T47D (cell line): Measurements from ENCODE around the gene PPARGC1A.

Experiments
- DNase-seq, 2 experiments: peaks; one replicate each; pipeline versions ENCODE4 v3.0.0 to v3.0.0-alpha.2; 2011 to 2012; ENCODE audit warnings: low read depth in 1 of 2, low spot score in 1 of 2
- JUND ChIP-seq: IDR thresholded peaks from 2 replicates; pipeline ENCODE4 v1.6.1; 2012; ENCODE audit warnings: low read depth
- in situ Hi-C: cut with HindIII; loops from 2 replicates; pipeline ENCODE4 v1.10.0; 2016; ENCODE audit warnings: low sequenced_read_pairs, low pct_unique_long_range_greater_than_20kb

The PPARGC1A gene

DNA sequence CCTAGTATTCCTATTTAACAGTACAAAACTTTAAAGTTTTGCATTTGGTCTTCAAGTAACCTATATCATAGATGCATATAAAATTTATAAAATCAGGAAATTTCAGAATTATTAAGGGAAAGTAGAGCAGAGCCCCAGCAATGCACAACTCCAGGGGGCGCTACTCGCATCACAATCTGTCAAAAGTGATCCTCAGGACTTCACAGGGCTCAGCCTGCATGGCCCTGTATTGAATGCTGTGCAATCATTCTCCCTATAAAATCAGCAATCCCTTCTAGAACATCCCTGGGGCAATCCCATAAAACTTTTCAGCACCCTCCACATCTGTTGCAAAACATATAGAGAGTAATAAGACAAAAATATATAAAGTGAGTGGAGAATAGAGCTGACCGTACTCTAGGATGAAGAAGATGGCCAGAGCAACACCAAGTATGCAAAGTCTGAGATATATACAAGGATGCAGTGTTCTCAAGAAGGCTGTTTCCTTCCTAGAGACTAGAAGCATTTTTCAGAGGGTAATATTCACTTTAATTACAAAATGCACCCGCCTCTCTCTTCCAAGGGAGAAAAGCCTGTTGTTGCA, 12.5 kb upstream of the PPARGC1A start:
- in situ Hi-C loops, result no loop called here
- DNase-seq, result no peak
- no peak for TF ChIP-seq JUND

DNA sequence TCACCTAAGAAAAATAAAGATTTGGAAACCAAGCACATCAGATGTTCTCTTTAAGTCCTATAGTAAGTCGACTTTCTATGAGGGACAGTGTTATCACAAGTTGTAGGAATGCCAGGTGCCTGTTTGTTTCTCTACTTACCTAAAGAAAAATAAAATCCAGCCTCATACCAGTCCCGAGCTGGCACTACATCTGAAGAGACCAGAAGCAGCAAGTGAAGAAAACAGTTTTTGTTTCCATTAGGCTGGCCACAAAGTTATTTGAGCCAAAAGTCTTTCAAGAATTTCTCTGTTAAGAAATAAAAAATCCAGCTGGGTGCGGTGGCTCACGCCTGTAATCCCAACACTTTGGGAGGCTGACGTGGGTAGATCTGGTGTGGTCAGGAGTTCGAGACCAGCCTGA, 10.8 kb upstream of the PPARGC1A start:
- DNase-seq, result no peak
- TF ChIP-seq JUND, result no peak
- in situ Hi-C loops, result no loop called here

DNA sequence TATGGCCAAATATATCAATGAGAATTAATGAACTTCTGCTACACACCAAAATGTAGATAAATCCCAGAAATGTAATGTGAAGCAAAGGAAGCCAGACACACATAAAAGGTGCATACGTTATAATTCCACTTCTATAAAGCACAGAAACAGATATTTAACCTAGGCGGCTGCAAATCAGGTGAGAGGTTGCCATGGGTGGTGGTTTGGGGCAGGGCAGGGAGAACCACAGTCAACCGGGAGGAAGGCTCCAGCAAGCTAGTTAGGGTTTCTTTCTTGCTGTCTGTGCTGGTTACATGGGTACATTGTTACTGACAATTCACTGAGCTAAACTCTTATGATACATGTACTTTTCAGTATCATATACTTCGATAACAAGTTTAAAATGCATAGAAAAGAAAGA, 9.7 kb upstream of the PPARGC1A start:
- no peak for TF ChIP-seq JUND
- in situ Hi-C loops, result no loop called here
- DNase-seq, result no peak

DNA sequence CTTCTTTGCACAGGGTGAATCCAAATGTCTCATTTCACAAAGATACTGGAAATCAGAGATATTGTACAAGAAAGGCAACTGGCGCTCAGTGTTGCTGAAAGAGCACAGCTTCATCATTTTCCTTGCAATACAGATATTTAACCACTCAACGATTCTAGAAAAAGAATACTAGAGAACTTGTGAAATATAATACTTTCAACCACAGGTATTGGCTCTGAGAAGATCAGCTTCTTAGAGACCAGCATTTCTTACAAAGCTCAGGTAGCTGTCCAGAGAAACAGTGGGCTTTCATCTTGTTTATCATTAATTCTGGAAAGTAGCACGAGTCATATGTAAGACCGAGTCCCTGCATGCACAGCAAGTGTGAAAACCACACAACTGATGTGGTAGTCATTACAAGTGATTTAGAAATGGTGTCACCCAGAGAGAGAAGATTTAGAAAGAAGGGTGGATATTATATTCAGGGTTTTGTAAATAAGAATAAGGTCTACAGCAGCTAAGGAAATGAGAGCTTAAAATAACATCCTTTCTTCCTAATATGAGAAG, 7.8 kb upstream of the PPARGC1A start:
- no peak for DNase-seq
- TF ChIP-seq JUND, result no peak
- in situ Hi-C loops, result no loop called here

DNA sequence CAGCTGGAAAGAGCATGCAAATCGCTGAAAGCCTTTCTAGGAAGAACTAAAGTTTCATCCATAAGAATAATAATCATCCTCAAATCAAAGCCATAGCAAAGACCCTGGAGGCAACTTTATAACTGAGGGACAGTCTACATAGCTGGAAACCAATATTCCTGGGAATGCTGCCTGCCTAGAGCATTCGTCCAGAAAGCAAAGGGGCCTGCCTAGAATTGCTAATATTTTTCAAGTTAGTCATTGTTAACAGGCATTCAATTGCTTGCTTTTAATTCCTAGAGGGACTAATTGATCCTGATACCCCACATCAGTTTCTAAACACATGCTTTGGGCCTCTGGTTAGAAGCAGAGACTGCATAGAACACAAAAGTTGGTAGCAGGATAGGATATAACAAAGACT, 4.2 kb upstream of the PPARGC1A start:
- TF ChIP-seq JUND, result no peak
- in situ Hi-C loops, result no loop called here
- no peak for DNase-seq

DNA sequence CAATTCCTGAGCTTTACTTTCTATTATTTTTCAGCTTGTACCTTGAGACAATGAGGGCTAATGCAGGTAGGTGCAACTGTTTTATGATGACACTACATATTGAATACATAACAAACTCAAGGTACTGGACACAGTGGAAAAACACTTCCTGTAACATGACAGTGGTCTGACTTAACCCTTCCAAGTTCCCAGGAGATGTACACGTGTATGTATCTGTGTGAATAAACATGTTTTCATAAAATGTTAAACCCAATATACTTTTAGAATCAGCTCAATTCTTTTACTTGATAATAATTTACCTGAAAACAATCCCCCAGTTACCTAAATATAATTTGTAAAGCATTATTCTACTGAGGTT, 1.2 kb upstream of the PPARGC1A start:
- no peak for TF ChIP-seq JUND
- DNase-seq, result no peak
- in situ Hi-C loops, result no loop called here

DNA sequence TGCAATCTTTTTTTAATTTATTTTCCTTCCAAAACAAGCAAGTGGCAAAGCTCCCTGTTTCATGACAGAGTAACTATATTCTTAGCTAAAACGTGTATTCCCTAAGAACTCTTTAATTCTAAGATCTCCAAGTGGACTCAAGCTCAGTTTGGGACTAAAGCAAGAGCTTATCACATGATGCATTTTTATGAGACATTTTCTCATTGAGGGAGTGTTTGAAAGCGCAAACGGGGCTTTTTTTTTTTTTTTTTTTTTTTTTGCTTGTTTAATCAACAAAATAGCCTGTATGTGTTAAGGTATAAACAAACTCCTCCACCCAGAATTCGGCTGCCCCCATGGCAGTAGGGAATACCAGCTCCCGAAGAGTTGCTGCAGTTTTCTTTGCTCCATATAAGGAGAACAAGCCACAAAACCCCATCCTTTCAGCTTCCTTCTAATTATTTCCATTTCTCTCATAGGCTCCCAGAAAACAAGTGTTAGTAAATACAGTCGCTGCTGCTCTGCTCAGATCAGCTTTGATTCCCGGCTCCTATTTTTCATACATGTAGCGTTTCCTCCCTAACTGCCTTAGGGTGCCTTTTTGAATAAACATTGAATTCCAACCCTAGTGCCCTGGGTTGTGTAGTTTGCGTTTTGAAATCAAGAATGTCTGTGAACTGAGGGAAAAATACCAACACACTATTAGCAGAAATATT, 669 bp upstream of the PPARGC1A start:
- peak in 1 of 2 experiments; percentile 14 for DNase-seq
- TF ChIP-seq JUND, result no peak
- in situ Hi-C loops, result no loop called here

DNA sequence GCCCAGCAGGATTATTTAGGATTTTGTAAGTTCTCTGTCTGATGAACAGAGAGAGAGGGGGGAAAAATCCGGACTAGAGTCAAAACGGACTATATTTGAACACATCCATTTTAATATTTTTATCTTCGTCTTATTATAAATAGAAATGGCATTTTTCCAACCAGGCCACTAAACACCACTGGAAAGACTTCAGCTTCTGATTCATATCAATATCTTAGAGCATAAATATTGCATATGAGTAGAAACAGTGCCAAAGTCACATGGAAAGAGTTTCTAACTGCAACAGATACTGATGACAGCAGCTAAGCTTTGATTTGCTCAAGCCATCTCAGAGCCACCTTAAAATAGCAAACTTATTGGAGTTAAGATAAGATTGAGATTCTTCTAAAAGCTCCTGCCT, 456 bp downstream of the PPARGC1A start:
- no peak for DNase-seq
- no peak for TF ChIP-seq JUND
- in situ Hi-C loops, result no loop called here

DNA sequence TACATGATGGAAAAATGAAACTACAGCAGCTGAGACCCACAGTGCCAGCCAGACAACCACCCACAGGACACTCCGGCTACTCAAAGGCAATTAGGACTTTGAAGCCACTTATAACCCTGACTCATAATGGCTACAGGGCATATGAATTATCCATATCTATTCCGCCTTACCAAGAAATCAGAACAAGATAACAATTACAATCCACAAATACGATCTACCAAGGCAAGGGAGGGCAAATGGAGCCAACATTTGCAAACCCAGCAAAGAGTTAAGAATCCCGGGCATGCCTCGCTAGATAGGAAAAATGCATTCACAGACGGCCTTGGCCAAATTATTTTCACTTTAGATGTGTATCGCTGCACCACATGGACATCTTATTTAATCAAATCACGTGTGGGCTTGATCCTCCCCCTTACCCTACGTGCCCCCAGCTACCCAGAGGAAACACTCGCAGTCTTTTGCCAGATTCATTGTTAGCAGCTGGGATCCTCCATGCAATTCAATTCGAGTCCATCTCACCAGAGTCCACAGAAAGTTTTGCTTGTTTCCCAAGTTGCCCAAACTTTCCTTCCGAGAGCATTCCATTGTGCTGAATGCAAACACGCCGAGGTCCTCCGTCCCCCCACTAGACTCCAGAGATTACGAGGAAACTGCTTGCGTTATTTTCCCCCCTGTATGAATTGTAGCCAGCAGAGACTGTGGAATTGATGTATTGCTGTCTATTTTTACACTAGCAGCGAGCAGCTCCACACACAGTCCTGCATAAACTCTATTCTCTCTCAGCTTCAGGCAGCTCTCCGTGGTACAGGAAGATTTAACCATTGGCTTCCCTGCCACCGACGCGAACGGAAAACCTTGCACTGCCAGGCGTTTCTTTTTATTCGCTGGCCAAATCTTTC, 1.2 kb downstream of the PPARGC1A start:
- TF ChIP-seq JUND, result no peak
- in situ Hi-C loops, result no loop called here
- DNase-seq, result peak in 1 of 2 experiments; percentile 24

DNA sequence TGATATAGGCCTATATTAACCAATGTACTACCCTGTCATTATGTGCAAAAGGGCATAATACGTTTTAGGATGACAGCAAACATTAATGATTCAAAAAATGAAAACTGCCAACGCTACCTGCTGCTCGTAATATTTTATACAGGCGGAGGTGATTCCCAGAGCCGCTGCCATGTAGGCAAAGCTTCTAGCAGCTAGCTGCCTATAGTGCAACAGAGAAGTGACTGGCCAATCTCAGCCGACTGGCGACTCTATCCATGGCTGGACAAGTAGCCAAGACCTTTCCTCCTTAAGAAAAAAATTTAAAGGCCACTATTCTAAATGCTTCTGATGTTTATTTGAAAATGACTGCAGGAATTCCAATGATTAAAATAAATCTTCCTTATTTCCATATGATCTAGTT, 1.9 kb downstream of the PPARGC1A start:
- in situ Hi-C loops, result no loop called here
- TF ChIP-seq JUND, result no peak
- no peak for DNase-seq

DNA sequence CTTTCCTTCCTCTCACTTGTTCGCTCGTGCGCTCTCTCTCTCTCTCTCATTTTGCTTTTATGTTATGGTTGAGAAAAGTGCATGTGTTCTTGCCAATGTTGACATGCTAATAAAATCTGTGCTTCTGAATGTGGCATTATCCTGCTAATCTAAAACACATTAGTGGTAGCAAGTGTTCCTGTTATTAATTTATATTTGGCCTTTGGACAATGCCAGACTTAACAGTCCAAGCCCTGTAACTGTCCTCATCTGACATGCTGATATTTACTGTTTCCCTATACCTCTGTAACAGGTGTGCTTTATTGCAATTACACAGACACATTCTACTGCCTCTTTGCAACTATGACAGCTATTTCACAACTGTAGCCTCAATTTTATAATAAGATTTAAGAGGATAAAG, 2.7 kb downstream of the PPARGC1A start:
- TF ChIP-seq JUND, result no peak
- no peak for DNase-seq
- in situ Hi-C loops, result no loop called here

DNA sequence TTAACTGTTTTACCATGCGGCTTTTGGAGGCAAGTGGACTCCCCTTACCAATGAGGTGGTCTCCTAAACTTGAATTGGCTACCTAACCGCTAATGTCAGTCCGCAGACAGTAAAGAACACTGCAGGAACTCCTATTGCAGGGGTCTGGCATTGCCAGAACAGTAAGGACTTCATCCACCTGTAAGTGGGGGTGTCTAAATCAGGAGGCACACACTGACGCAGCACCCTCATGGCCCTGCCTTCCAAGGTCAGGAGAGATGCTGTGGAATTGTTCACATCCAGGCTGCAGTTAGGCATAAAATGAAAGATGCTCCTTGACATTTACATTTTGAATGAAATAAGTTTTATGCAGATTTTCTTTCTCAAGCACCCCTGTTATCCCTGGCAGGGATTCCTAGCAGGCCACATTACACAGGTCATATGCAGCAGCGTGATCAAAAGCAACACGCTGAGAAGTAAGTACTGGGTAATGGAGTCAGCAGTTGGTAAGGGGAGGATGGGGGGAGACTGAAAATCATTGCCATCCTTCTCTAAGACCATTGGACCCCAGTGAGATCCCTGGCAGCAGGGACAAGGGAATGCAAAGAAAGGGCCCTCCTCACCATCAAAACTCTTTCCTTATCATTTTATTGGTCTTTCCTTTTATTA, 3.8 kb downstream of the PPARGC1A start:
- DNase-seq, result no peak
- in situ Hi-C loops, result no loop called here
- no peak for TF ChIP-seq JUND
